Stimulated activated memory B cell treated with anti-CD40 and anti-IgM and Interleukin-4, amounts not matched to agents 10 μg/mL and 1 μg/mL and 100 μg/mL, for 72 hours (primary cell): ENCODE results near the gene THRB.

ENCODE experiments used
- ATAC-seq: fragments of 150-1000 bp; cut with Tn5 transposase; 2 replicates; pipeline ENCODE4 v1.10.0; 2021
- H3K27ac Mint-ChIP-seq: one replicate; pipeline ENCODE4 v1.8.0; 2022; ENCODE audit warnings: mild to moderate bottlenecking, mixed read lengths
- H3K27me3 Mint-ChIP-seq: one replicate; pipeline ENCODE4 v1.8.0; 2022; ENCODE audit warnings: mixed read lengths
- H3K36me3 Mint-ChIP-seq: one replicate; pipeline ENCODE4 v1.8.0; 2022; ENCODE audit warnings: mixed read lengths
- H3K4me1 Mint-ChIP-seq: one replicate; pipeline ENCODE4 v1.8.0; 2022; ENCODE audit warnings: mixed read lengths
- H3K4me3 Mint-ChIP-seq: one replicate; pipeline ENCODE4 v1.8.0; 2022; ENCODE audit warnings: mild to moderate bottlenecking, moderate library complexity, mixed read lengths
- H3K9me3 Mint-ChIP-seq: one replicate; pipeline ENCODE4 v1.8.0; 2022; ENCODE audit warnings: mixed read lengths

The THRB gene

GRCh38 chr3:24396338-24396737 is 98.3 kb downstream of the THRB start:
- Mint-ChIP-seq H3K27me3 (no peaks in the 10 kb centered on the region), H3K4me3 (no peak overlapping the region), H3K4me1 (no peaks in the 10 kb centered on the region), H3K27ac (no peak overlapping the region), H3K36me3 (no peaks in the 10 kb centered on the region), H3K9me3 (no peaks in the 10 kb centered on the region)
- no peak for ATAC-seq

DNA sequence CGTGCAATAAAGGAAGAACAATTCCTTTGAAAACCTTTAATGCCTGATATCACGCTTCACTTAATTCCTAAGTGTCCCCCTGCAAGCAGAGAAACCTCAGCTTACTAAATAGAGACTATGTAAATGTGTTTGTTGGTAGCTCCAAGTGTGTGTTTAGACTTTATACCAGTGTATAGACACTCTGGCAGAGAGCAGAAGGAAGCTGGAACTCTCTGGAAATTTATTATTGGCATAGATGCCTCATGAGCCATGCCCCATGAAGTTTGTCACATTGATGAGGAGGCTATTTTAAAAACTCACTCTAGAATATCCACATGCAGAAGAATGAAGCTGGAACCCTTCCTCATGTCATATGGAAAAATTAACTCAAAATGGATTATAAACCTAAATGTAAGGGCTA is 99.9 kb downstream of the THRB start:
- H3K27ac Mint-ChIP-seq, result no peak overlapping the region
- H3K4me1 Mint-ChIP-seq, result no peaks in the 10 kb centered on the region
- no peak for ATAC-seq
- H3K4me3 Mint-ChIP-seq, result no peak overlapping the region
- no peaks in the 10 kb centered on the region for H3K27me3 Mint-ChIP-seq
- H3K36me3 Mint-ChIP-seq, result no peaks in the 10 kb centered on the region
- no peaks in the 10 kb centered on the region for H3K9me3 Mint-ChIP-seq

DNA sequence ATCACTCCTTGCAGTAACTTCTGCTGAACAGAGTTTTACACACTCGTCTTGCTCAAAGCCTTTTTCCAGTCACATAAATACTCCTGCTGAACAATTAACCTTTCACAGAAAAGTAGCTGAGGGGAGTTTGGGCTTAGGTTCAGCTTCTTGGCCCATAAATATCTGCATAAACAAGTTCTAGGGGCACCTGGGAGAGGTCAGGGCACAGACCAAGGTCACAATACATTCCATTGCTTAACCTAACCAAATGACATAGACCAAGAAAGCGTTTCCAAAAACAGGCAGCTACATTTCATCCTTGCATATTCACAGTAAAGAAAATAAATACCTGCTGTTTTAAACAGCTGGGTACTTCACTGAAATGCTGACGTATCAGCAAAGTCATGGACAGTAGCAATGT is 101.3 kb downstream of the THRB start:
- Mint-ChIP-seq H3K4me1 (no peaks in the 10 kb centered on the region), H3K36me3 (no peaks in the 10 kb centered on the region), H3K27me3 (no peaks in the 10 kb centered on the region), H3K9me3 (no peaks in the 10 kb centered on the region), H3K27ac (no peak overlapping the region), H3K4me3 (no peak overlapping the region)
- no peak for ATAC-seq

DNA sequence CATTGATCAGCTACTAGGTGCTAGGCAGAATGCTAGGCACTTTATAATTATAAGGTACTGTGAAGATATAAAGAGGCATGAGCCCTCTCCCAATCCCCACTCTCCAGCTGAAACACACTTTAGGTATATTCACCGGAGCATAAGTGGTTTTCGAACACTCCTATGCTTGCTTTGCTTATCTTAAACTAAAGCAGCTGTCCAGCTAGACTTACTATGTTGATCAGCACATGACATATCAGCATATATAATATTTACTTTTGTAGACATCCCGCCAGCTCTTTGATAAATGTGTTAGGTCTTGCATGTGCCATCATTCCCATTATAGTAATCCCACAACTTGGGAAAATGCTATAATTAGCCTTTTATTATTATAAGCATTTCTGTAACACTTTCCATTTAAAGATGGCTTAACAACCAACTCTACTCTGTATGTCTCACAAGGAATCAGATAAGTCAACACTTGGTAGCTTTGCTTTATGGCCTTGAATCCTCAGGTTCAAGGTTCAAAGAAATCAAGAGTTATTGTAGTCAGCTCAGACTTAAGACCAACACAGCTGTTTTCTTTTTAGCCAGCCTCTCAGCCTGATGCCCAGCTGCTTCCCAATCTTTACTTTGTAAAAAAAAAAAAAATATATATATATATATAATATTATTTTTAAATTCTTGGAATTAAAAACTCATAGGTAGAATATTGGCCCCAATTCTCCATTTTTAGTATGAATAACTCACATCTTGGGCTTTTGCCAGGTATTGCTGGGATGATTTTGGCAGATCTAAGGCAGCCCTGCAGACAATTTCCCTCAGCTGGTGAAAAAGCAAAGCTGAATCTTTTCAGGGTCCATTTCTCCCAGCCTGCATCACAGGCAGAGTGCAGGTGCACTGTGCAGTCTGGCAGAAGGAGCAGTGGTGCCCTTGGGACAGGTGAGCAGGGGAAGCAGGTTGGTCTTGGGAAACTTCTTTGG is 104.2 kb downstream of the THRB start:
- H3K27ac Mint-ChIP-seq, result no peak overlapping the region
- H3K4me3 Mint-ChIP-seq, result no peak overlapping the region
- no peak for ATAC-seq
- no peaks in the 10 kb centered on the region for H3K36me3 Mint-ChIP-seq
- no peaks in the 10 kb centered on the region for H3K9me3 Mint-ChIP-seq
- no peaks in the 10 kb centered on the region for H3K27me3 Mint-ChIP-seq
- H3K4me1 Mint-ChIP-seq, result no peaks in the 10 kb centered on the region

DNA sequence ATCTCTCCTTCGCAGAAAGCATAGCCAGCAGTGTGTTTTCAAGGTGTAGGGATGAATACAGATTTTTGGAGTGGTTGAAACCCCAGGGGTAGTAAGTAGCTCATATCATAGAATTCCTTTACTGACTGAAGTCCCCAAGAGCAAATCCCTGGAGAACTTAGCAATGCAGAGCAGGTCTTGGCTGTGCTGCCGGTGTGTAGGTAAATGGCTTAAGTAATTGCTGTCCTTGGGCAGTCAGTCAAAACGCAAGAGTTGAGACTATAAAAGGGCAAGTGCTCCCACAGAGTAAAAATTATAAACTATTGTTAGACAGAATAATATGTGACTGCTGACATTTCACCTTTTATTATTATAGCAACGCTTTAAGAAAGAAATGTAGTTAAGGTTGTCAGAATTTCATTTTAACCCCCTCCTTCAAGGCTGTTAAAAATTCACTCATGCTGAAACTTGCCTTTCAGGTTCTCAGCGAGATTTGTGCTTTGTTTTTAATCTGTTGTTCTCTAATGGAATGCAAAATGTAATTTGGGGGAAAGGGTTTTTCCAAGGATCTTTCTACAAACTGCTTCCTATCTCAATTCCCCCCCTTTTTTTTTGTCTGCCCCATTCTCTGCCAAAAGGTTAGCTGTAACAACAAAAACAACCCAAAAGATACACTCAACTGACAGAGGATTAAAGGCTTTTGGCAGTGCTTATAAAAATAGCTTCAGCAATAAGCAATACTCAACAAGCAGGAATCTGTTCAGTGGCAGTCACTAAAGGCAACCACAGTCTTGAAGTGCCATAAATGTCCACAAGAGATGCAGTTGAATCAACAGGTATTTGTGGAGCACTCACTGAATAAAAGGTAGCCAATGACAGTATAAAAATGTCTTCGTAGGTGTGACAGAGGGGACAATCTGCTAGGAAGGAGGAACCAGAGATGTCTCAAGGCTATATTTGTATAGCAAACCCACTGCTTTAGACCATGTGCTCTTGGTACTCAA is 105.3 kb downstream of the THRB start:
- Mint-ChIP-seq H3K9me3 (no peaks in the 10 kb centered on the region), H3K27ac (no peak overlapping the region), H3K4me1 (no peaks in the 10 kb centered on the region), H3K27me3 (no peaks in the 10 kb centered on the region), H3K36me3 (no peaks in the 10 kb centered on the region), H3K4me3 (no peak overlapping the region)
- ATAC-seq, result no peak

DNA sequence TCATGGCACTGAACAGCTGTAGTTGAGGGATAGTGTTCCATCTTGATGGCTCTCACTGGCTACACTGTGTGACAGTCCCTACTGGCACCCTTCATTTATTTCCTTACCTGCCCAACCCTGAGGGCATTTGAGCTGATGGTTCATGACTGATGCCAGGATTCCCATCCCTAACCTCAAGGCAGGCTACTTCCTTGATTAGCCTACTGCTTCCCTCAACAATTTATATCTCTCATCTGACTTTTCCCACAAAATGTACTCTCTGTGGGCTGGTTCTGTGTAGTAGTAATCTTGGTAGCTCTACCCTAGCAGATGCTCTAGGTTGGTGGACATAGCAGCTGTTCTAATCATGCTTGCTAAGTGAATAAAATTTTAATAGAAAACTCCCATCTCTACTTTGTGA is 106.0 kb downstream of the THRB start:
- no peak for ATAC-seq
- H3K4me3 Mint-ChIP-seq, result no peak overlapping the region

GRCh38 chr3:24388159-24388558 is 106.5 kb downstream of the THRB start:
- ATAC-seq, result no peak
- no peak overlapping the region for H3K4me3 Mint-ChIP-seq
- H3K27me3 Mint-ChIP-seq, result no peaks in the 10 kb centered on the region
- no peaks in the 10 kb centered on the region for H3K36me3 Mint-ChIP-seq
- H3K4me1 Mint-ChIP-seq, result no peaks in the 10 kb centered on the region
- no peak overlapping the region for H3K27ac Mint-ChIP-seq
- H3K9me3 Mint-ChIP-seq, result no peaks in the 10 kb centered on the region

More for the DNA sequence above, 106.0 kb downstream of the THRB start:
- H3K27ac Mint-ChIP-seq, result no peak overlapping the region
- H3K9me3 Mint-ChIP-seq, result no peaks in the 10 kb centered on the region
- H3K4me1 Mint-ChIP-seq, result no peaks in the 10 kb centered on the region
- H3K27me3 Mint-ChIP-seq, result no peaks in the 10 kb centered on the region
- no peaks in the 10 kb centered on the region for H3K36me3 Mint-ChIP-seq

GRCh38 chr3:24387493-24387892 is 107.2 kb downstream of the THRB start:
- H3K27ac Mint-ChIP-seq, result no peak overlapping the region
- no peaks in the 10 kb centered on the region for H3K36me3 Mint-ChIP-seq
- no peaks in the 10 kb centered on the region for H3K27me3 Mint-ChIP-seq
- ATAC-seq, result no peak
- no peak overlapping the region for H3K4me3 Mint-ChIP-seq
- H3K4me1 Mint-ChIP-seq, result no peaks in the 10 kb centered on the region
- no peaks in the 10 kb centered on the region for H3K9me3 Mint-ChIP-seq

GRCh38 chr3:24387000-24387399 is 107.7 kb downstream of the THRB start:
- no peaks in the 10 kb centered on the region for H3K36me3 Mint-ChIP-seq
- H3K27ac Mint-ChIP-seq, result no peak overlapping the region
- H3K4me3 Mint-ChIP-seq, result no peak overlapping the region
- H3K27me3 Mint-ChIP-seq, result no peaks in the 10 kb centered on the region
- ATAC-seq, result no peak
- no peaks in the 10 kb centered on the region for H3K4me1 Mint-ChIP-seq
- H3K9me3 Mint-ChIP-seq, result no peaks in the 10 kb centered on the region

DNA sequence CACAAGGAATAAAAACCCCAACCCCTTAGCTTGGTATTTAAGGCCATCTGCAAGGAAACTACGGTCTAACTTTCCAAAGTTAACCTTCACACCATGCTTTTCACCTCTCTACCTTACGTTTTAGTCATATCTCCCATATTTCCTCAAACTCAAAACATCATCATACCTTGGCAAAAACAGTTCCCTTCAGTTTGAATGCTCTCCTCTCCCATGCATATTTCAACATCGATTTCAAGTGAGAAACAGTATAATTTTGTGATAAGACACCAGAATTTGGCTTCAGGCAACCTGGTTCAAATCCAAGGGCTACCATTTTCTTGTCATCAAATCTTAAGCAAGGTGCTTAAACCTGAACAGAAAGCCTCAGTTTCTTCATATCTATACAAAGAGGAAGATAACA is 108.2 kb downstream of the THRB start:
- H3K27me3 Mint-ChIP-seq, result no peaks in the 10 kb centered on the region
- H3K27ac Mint-ChIP-seq, result no peak overlapping the region
- H3K4me1 Mint-ChIP-seq, result no peaks in the 10 kb centered on the region
- H3K4me3 Mint-ChIP-seq, result no peak overlapping the region
- H3K9me3 Mint-ChIP-seq, result no peaks in the 10 kb centered on the region
- no peaks in the 10 kb centered on the region for H3K36me3 Mint-ChIP-seq
- no peak for ATAC-seq

GRCh38 chr3:24385012-24385615 is 109.5 kb downstream of the THRB start:
- Mint-ChIP-seq H3K4me1 (no peaks in the 10 kb centered on the region), H3K4me3 (no peak overlapping the region)

GRCh38 chr3:24382647-24383046 is 112.0 kb downstream of the THRB start:
- no peaks in the 10 kb centered on the region for H3K4me1 Mint-ChIP-seq
- H3K4me3 Mint-ChIP-seq, result no peak overlapping the region
- H3K27ac Mint-ChIP-seq, result no peak overlapping the region
- no peaks in the 10 kb centered on the region for H3K9me3 Mint-ChIP-seq
- ATAC-seq, result no peak
- no peaks in the 10 kb centered on the region for H3K36me3 Mint-ChIP-seq
- peaks cover 8% of the 10 kb centered on the region for H3K27me3 Mint-ChIP-seq

More at GRCh38 chr3:24385012-24385615, 109.5 kb downstream of the THRB start:
- Mint-ChIP-seq H3K36me3 (no peaks in the 10 kb centered on the region), H3K27me3 (peaks cover 6% of the 10 kb centered on the region), H3K9me3 (no peaks in the 10 kb centered on the region), H3K27ac (no peak overlapping the region)
- no peak for ATAC-seq

- H3K4me3 Mint-ChIP-seq, result no peak overlapping the region
- H3K4me1 Mint-ChIP-seq, result no peaks in the 10 kb centered on the region
These were observed 114.7 kb downstream of the THRB start for GRCh38 chr3:24379936-24380335.

DNA sequence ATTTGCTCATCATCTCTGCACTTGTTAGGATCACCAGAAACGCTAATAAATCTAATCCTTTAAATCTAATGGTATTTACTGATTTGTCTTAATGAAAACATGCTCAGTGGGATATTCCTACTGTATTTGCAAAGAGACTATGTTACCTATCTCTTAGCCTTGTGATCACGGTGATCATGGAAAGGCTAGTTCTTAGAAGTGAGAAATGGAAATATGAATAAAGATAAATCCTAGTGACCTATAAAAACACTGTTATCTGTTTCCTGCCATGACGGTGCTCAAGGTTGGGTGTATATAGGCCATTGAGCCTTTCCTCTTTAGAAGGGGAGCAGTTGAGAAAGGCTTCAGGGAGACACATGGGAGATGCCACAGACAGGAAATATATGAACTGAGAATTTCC is 116.3 kb downstream of the THRB start:
- Mint-ChIP-seq H3K27me3 (peaks cover 8% of the 10 kb centered on the region), H3K4me1 (no peaks in the 10 kb centered on the region), H3K27ac (no peak overlapping the region), H3K4me3 (no peak overlapping the region), H3K9me3 (no peaks in the 10 kb centered on the region), H3K36me3 (no peaks in the 10 kb centered on the region)
- ATAC-seq, result no peak

More at GRCh38 chr3:24379936-24380335, 114.7 kb downstream of the THRB start:
- no peak for ATAC-seq
- no peaks in the 10 kb centered on the region for H3K36me3 Mint-ChIP-seq
- H3K9me3 Mint-ChIP-seq, result no peaks in the 10 kb centered on the region
- H3K27ac Mint-ChIP-seq, result no peak overlapping the region
- peaks cover 8% of the 10 kb centered on the region for H3K27me3 Mint-ChIP-seq
